GM19395 (cell line): Measurements from ENCODE around the gene NOD1.
"Not testable (repeated sequence)": the region's sequence is repeated elsewhere in the genome, so short reads cannot be mapped to it uniquely, and the experiment has no call there.

Experiments
- ATAC-seq: cut with Tn5 transposase; IDR thresholded peaks from one replicate; pipeline ENCODE4 v1.9.1; 2021; ENCODE audit warnings: mild to moderate bottlenecking, moderate library complexity; ENCODE audit not compliant: unreplicated experiment

The NOD1 gene

DNA sequence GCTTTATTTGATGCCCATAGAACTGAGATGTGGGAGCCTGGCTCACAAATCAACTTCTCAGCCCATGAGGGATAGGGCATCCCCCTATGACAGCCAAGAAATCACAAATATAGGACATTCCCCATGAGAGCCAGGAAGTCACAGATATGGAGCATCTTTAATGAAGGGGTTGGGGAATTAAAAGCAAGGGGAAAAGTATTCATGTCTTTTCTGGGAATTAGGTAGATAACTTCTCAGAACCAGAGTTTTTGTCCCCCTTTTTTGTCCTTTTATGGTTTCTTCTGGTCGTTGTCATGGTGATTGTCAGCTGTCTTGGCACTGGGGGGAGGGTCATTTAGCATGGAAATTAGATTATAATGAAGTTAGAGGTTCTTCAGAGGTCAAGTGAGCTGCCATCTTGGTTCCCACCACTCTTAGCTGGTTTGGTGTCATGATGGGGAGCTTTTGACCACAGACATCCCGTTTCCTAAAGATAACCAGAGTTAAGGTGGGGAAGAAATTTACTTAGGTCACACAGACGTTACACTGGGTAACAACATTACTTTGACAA lies 56.9 kb downstream of the NOD1 start:
- ATAC-seq, result no peak

DNA sequence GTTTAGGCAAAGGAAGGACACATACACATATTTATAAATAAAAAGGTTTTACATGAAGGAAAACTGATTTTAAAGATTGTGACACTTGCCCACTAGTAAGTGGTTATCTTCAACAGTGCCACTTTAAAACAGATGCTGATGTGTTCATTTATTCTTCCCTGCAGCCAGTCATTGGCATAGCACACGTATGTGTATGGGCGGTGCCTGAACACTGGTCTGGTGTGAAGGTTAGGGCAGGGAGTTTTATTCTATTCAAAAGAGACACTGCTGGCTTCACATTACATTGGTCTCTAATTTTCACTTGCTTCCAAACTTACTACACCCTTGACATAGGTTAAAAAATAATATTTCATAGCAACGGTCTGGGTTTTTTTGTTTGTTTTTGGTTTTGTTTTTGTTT lies 57.9 kb downstream of the NOD1 start:
- no peak for ATAC-seq

DNA sequence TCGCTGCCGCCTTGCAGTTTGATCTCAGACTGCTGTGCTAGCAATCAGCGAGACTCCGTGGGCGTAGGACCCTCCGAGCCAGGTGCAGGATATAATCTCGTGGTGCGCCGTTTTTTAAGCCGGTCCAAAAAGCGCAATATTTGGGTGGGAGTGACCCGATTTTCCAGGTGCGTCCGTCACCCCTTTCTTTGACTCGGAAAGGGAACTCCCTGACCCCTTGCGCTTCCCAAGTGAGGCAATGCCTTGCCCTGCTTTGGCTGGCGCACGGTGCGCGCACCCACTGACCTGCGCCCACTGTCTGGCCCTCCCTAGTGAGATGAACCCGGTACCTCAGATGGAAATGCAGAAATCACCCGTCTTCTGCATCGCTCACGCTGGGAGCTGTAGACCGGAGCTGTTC lies 58.5 kb downstream of the NOD1 start:
- ATAC-seq, result not testable (repeated sequence)

DNA sequence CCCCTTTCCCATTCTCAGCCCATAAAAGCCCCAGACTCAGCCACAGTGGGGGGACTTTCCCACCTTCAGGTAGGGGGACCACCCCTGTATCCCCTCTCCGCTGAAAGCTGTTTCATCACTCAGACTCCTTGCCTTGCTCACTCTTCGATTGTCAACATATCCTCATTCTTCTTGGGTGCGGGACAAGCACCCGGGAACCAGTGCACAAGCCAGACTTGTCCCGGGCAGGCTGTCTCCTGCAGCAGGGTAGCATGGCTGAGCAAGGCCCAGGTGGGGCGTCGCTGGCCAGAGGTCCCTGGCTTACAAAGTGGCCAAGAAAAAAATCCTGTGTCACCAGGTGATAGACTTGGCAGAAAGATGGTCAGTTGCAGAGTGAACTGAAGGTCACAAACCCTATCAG lies 64.7 kb downstream of the NOD1 start:
- ATAC-seq, result no peak

DNA sequence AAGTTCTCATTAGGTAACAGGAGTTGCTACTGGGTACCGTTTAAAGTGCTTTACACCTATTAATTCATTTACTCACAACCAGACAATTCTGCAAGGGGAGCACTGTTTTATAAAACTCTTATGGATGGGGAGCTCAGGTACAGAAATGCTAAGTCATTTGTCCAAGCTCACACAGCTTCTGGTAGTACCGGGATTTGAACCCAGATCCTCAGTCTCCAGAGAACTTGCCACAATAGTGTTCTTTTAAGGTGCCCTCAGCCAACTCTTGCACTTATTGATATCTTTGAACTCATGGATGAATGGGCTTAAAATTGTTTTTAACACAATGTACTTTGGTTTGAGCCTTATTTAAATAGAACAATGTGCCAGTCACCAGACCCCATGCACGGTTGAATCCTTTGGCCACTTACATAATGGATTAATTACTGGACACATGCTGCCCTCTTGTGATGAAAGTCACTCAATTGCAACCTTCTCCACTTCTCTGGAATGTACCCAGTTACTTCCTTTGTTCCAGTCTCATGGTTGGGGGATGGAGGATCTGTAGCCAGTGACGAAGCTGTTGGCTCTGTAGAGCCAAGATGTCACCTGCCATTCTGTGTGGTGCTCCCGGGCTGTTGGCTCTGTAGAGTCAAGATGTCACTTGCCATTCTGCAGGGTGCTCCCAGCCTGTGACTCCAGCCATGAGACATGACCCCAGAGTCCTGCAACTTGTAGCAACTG lies 65.6 kb downstream of the NOD1 start:
- no peak for ATAC-seq

DNA sequence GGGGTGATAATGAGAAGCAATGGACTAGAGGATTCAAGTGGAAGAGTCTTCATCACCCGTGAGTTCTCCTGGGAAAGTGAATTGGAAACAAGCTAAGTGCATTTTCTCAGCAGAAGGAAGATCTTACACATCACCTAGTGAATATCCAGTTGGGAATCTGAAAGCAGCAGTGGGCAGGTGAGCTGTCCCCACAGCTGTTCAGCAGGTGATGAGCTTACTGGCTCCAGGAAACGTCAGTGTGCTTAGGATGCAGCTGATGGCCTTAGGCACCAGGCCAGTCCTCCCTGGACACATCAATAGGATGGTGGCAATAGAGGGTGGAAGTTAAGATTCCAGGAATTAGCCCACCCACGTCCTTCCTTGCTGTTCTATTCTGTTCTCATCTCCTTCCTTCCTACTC lies 66.7 kb downstream of the NOD1 start:
- no peak for ATAC-seq

DNA sequence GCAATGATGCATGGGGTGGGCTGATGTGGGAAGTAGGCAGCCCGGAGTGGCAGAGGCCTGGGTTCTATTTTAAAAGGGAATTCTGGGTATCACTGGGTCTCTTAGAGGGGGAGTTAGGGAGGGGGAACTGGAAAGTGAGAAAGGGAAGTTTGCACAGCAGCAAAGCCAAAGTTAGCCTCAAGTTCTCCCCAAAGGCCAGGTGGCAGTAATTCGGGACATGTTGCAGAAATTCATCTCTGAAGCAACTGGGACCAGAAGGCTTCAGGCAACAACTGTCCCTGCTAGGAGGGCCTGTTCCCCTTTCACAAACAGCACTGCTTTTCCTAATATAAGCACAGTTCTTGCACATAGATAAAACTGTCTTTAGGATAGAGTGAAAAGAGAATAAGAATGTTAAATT lies 67.4 kb downstream of the NOD1 start:
- ATAC-seq, result no peak

DNA sequence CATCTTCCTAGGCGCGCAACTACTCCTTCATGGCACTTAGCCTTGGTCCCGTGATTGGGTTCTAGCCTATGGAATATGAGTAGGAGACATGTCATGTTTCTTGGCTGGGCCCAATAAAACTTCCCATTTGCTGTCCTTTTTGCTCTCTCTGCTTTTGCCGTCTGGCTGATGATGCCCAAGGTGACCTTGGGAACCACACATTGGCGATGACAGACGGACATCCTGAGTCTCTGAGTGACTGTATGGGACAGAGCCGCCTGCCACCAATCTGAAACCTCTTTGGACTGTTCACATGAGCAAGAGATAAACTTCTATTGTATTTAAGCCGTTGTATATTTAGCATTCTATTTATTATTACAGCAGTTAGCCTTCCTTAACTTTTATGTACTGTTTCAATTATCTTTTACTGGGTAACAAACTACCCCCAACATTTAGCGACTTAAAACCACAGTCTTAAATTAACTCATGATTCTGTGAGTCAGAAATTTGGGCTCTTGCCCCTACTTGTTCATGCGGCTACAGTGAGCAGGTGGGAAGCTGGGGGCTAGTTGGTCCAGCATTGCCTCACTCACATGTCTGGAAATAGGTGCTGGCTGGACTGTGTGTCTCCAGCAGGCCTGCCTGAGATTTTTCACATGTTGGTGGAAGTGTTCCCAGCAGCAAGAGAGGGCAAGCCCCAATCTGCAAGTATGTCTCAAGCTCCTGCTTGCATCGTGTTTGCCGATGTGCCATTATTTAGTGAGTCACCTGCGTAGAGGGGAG lies 71.7 kb downstream of the NOD1 start:
- no peak for ATAC-seq

DNA sequence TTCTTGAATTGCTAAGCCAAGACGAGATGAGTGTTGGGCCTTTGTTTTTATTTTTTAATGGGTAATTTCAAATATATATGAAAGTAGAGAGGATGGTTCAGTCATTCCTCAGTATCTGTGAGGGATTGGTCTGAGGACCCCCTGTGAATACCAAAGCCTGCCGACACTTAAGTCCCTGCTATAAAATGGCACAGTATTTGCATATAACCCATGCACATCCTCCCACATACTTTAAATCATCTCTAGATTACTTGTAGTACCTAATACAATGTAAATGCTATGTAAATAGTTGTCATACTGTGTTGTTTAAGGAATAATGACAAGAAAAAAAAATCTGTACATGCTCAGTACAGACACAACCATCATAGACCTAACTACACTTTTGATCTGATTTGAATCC lies 73.4 kb downstream of the NOD1 start:
- no peak for ATAC-seq

DNA sequence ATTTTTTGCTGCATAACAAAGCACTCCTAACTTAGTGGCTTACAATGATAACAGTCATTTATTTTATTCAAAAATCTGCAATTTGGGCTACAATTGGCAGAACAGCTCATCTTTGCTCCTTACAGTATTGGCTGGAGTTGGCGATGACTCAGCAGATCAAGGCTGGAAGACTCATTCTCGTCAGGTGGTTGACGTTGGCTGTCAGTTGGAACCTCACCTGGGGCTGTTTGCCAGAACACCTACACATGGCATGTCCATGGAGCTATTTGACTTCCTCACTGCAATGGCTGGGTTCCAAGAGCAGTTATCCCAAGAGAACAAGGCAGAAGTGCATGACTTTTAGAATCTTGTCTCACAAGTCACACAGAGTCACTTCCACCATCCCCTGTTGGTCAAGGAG lies 75.1 kb downstream of the NOD1 start:
- ATAC-seq, result no peak

DNA sequence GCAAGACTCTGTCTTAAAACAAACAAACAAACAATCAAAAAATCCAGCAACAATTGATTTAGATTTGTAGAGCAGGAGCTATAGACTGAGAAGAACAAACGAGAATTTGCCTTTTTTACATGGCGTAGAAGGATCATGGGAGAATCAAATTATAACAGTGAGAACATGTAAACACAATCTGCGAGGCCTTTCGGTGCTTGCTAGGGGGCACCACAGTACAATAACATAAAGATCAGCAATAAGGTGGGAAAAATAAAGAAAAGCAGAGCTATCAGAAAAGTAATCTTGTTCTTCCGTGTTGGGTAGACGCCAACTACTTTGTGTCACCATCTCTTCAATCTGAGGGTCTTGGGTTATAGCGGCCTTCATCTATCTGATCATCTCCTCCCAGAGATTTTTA lies 82.2 kb downstream of the NOD1 start:
- no peak for ATAC-seq

DNA sequence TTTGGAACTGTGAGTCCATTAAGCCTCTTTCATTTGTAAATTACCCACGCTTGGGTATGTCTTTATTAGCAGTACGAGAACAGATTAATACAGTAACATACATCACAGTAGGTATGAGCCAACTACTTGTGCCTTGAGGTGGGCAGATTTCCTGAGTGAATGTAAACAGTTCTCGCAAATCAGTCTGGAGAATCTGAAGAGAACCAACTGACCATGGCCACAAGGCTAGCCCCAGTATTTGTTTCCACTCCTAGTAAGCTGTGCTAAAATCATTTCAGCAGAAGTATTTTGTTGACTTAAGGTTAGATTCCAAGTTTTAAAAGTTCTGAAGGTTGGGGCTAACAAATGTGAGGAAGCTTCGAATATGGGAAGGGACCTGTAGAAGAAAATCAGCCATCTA lies 82.9 kb downstream of the NOD1 start:
- ATAC-seq, result no peak

DNA sequence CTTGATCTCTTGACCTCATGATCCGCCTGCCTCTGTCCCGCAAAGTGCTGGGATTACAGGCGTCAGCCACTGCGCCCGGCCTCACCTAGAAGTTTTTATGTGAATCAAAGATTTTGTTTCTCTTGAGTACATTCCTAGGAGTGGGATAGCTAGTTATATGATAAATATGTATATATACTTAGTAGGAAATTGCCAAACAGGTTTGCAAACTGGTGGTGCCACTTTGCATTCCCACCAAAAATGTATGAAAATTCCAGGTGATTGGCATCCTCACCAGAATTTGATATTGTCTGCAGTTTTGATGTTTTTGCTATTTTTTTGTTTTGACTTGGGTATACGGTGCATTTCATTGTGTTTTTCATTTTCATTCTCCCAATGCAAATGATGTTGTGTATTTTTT lies 86.8 kb downstream of the NOD1 start:
- no peak for ATAC-seq

DNA sequence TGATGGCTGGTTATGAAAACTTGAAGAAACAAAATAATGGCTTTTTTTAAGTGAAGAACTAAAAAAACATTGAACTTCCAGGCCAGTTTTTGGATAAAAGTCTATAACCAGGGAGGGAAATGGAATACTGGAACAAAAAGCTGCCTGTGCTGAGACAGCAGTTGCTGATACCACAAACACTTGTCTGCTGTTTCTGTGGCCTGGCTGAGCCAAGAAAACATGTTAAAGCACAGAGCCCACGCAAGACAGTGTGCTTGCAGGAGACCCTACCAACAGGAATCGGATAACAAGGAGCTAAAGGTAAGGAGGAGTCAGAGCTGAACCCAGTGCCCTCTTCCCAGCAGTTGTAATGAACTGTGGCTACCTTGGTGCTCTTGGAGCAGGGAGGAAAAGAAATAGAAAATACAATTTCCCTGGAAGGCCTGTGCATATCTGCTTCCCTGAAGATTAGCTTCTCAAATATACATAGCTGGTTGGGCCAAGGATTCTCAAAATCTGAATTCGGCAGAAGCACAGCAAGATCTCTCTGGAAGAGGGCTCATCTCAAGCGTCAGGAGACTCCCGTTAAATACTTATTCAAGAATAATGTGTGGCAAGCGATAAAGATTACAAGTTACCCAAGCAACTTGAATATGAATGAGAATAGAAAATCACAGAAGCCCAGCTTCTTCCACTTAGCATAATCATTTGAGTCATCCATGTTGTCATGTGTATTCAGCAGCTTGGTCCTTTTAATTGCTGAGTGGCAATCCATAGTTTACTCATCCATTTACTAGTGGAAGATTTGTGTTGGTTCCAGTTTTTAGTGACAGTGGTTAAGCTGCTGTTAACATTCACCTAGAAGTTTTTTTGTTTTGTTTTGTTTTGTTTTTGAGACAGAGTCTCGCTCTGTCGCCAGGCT lies 87.6 kb downstream of the NOD1 start:
- no peak for ATAC-seq

DNA sequence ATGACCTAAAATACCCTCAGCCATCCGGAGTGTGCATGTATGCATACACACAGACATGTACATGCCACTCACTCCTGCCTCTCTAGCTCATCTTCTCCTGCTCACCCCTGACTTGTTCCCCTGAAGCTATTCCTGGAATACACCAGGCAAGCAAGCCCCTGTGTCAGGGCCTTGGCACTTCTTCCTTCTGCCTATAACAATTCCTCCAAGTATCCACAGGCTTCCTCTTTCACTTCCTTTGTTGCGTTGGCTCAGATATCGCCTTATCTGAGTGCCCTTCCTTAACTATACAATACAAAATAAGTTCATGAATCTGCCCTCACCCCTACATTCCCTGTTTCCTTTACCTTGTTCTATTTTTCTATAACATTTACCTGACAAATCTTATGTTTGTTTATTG lies 88.8 kb downstream of the NOD1 start:
- no peak for ATAC-seq

DNA sequence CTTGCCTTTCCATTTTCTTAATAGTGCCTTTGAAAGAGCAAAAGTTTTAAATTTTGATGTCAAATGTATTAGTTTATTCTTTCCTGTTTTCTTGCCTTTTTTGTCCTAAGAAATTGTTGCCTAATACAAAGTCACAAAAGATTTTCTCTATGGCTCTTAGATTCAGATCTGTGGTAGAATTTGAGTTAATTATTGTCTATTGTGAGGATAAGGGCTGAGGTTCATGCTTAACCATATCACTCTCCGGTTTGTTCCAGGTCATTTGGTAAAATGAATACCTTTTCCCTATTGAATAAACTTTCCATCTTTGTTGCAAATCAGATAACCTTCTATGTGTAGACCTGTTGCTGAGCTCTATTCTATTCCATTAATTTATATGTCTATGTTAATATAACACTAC lies 96.0 kb downstream of the NOD1 start:
- no peak for ATAC-seq

DNA sequence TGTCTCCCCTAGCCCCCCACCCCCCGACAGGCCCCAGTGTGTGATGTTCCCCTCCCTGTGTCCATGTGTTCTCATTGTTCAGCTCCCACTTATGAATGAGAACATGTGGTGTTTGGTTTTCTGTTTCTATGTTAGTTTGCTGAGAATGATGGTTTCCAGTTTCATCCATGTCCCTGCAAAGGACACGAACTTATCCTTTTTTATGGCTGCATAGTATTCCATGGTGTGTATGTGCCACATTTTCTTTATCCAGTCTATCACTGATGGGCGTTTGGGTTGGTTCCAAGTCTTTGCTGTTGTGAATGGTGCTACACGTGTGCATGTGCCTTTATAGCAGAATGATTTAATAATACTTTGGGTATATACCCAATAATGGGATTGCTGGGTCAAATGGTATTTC lies 97.8 kb downstream of the NOD1 start:
- ATAC-seq, result not testable (repeated sequence)

DNA sequence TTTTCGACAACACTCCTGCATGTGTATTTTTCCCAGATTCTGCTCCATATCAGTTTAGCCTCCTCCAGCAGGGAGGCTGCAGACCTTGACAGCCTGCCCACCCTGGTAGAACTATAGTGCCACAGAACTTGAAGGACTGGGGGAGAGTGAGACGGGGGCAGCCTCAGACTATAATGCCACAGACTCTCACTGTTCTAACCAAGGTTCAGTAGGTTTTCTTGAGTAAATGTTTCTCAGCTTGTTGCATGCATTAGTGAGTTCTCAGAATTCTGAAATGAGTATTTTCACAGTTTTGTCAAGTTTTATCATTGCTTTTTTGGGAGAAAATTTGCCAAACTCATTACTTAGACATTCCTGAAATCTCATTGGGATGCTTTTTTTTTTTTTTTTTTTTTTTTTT lies 98.3 kb downstream of the NOD1 start:
- no peak for ATAC-seq

DNA sequence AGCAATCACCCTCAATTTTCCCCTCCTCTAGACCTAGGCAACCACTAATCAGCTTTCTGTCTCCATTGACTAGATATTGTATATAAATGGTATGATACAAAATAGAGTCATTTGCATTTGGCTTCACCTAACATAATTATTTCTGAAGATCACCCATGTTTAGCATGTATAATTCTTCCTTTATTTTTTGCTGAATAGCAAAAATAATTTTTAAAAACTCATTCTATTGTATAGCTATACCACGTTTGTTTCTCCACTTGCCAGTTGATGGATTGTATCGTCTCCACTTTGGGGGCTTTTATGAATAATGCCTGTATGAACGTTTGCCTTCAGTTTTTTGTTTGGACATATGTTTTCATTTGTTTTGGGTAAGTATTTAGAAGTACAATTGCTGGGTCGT lies 98.8 kb downstream of the NOD1 start:
- no peak for ATAC-seq

DNA sequence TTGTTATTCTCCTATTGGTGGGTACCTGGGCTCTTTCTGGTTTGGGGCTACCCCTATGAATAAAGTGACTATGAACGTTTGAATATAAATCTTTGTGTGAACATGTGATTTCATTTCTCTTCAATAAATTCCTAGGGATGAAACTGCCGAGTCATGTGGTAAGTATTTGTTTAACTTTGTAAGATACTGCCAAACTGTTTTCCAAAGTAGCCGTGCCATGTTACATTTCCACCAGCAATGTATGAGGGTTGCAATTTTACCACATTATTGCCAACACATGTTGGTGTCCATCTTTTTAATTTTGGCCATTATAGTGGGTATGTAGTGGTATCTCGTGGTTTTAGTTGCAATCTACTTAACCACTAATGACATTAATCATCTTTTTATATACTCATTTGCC lies 99.5 kb downstream of the NOD1 start:
- no peak for ATAC-seq

DNA sequence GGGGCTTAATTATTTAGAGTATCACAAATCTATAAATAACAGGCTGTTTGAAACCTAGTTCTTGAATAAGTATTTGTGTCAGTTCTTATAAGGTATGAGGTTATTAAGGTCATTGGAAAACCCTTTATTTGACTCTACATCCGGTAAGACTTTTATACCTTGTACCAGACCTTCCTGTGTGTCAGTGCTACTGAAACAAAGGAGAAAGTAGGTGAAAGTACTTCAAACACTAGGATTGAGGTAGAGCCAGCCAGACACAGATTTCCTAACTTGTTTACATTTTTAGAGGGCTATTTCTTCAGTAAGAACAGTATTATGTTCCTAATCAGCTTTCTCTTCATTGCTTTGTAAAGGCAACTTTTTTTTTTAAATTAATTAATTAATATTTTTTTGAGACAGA lies 100.3 kb downstream of the NOD1 start:
- ATAC-seq, result no peak
